NCI-H1092 (cell line): Measurements from ENCODE around the gene TACC2.
"Not testable (repeated sequence)": the region's sequence is repeated elsewhere in the genome, so short reads cannot be mapped to it uniquely, and the experiment has no call there.

Experiments
- DNase-seq: peaks from one replicate; lab custom pipeline; 2025; lab: John Stamatoyannopoulos, UW

Gene TACC2

DNA sequence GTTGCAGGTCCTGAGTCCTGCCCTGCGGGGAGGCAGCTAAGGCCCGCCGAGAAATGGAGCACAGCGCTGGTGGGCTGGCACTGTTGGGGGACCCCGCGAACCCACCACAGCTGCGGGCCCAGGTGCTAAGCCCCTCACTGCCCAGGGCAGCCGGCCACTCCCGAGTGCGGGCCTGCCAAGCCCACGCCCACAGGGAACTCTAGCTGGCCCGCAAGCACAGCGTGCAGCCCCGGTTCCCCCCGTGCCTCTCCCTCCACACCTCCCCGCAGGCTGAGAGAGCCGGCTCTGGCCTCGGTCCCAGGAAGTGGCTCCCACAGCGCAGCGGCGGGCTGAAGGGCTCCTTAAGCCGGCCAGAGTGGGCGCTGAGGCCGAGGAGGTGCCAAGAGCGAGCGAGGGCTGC is 10.5 kb upstream of the TACC2 start:
- no peak for DNase-seq

DNA sequence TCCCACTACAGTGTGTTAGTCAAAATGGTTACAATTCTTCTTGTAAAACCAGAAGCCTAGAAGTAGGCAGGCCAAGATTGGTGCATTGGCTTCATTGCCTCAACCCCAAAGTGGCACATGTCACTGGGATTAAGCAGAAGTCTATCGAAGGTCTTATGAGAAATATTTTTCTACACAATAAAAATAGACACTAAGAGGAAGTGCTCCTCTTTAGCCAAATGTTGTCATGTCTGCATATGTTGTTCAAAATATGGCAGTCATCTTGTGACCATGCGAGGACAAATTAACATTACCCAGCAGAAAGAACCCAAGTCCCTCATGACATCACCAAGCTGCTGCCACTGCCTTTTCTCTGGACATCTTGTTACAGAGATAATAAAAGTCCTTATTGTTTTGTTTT is 7.6 kb upstream of the TACC2 start:
- no peak for DNase-seq

GRCh38 chr10:121983852-121984251 is 5.1 kb upstream of the TACC2 start:
- no peak for DNase-seq

- DNase-seq, result no peak
Measured at GRCh38 chr10:121984463-121984862, 4.5 kb upstream of the TACC2 start.

DNA sequence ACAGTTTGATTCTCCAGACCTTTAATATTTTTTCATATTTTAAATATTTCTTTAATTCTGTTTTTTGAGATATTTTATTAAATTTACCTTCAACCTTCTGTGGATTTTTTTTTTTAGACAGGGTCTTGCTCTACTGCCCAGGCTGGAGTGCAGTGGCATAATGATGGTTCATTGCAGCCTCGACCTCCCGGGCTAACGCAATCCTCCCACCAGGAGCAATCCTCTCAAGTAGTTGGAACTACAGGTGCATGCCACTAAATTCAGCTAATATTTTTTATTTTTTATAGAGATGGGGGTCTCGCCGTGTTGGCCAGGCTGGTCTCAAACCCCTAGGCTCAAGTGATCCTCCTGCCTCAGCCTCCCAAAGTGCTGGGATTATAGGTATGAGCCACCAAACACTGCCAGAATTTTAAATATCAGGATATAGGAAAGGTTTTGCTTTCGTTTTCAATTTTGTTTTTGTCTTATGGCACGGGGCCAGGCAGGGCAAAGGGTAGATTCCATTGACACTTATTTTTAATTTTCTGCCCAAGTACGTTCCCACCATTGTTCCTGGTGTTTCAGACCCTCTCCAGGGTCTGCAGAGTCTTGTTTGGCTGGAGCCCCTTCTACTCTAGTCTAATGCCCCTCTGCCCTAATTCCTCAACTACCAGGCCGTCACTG is 1.2 kb downstream of the TACC2 start:
- no peak for DNase-seq

GRCh38 chr10:121991727-121992126 is 2.8 kb downstream of the TACC2 start:
- not testable (repeated sequence) for DNase-seq

DNA sequence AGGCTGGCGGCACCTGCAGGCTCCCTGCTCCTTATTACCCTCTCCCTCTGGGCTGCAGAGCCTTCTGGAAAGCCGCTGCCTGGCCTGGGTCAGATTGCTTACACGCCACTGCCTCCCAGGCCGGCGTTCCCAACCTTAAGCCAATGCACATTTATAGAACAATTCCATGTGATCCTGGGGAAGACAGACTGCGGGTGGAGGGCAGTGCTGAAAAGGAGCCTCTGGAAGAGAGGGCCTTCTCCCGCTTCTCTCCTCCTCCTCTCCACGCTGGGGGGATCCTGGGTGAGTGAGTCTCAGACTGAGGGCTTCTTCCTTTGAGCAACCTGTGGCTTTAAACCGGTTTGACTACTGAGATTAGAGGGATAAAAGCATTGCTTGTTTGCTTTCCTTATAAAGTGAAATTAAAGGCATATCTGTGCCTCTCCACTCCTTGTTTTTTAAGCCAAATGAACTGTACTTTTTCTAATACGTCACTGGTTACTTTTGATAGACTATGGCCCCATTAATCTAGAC is 5.5 kb downstream of the TACC2 start:
- DNase-seq, result no peak

DNA sequence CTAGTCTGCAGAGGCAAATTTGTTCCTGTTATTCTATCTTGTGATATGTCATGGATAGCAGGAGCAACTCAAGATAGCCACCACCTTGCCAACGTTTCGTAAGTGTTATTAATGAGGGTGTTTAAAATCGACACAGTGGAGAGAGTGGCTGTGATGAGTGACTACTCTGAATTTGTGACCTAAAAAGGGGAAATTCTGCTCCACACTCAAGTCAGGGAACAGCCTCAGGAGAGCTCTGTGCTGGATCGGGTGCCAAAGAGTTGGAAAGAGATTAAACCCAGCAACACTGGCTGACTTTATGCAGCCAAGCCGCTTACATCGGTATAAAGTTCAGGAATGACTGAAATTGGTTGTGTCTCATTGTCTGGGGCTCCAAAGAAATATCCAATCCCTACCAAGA is 9.5 kb downstream of the TACC2 start:
- DNase-seq, result no peak

GRCh38 chr10:121999301-121999700 is 10.3 kb downstream of the TACC2 start:
- DNase-seq, result no peak

DNA sequence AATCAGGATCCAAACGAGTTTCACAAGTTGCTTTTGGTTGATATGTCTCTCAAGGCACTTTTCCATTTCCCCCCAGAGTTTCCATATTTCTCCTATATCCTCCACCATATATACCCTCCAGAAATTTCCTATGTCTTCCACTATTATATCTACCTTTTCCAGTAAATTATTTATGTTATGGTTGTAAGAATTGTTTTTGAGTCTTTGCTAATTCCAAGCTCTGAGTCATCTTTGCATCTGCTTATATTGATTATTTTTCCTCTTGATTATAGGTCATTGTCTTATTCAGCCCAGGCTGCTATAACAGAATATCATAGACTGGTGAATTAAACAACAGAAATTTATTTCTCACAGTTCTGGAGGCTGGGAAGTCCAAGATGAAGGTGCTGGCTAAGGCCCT is 12.7 kb downstream of the TACC2 start:
- no peak for DNase-seq

DNA sequence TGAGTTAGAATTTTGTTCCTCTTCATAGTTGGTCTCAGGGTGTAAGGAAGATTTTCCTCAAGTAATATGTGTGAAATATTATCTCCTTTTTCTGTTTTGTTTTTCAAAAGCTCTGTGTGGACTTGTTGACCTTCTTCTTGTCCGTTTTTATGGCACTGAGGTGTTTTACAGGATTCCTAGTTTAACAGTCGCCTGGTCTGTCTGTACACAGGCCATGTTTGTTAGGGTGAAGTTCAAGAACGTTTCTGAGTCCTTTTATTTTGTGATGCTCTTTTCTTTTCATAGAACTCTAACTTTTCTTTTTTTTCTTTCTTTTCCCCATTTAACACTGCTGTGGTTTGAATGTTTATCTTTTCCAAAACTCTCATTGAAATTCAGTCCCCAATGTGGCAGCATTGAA is 18.5 kb downstream of the TACC2 start:
- no peak for DNase-seq

GRCh38 chr10:122010405-122011050 is 21.6 kb downstream of the TACC2 start:
- no peak for DNase-seq

GRCh38 chr10:122012731-122013130 is 23.8 kb downstream of the TACC2 start:
- no peak for DNase-seq

DNA sequence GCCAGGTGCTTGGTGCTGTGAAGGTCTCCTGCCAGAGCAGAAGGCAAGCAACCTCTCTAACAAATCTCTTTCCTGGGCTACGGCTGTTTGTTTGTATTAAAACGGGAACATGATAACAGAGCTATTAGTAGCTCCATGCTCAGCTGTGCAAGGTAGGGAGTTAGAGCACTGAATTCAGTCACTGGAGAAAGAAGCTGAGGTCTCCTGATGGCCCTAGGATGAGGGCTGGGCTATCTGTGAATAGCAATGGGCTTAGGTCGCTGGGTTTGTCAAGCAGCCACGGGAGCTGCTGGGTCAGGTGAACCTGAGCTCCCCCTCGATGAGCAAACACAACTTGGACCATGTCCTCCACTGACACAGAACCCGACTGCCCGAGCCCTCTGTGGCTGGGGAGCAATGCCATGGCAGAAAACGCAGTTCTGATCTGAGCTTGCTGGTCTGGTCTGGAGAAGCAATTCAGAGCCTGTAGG is 24.4 kb downstream of the TACC2 start:
- DNase-seq, result no peak

DNA sequence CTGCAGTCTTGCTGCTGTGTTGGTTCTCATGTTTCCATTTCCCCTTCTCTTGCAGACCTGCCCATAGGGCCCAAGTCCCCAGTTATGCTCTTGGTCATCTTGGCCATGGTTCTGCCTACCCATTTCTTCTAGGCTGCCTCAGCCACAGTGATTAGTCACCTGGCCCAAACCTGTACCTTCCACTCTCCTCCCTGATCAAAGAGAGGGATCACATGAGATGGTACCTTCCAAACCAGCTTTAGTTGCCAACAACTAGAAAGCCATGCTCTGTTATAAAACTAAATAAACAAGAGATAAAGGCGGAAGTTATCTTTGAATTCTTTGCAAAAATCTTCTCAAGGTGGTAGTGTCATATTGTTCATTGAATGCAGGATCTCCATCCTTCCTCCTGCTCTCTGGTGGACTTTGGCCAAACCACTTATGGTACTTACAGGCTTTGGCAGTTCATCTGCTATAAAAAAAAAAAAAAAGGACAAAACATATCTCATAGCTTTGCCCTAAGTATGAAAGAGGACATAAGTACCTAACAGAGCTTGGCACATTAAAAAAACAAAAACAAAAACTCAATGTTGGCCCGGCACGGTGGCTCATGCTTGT is 25.8 kb downstream of the TACC2 start:
- DNase-seq, result no peak

- not testable (repeated sequence) for DNase-seq
Measured at GRCh38 chr10:122017926-122018325, 29.0 kb downstream of the TACC2 start.

DNA sequence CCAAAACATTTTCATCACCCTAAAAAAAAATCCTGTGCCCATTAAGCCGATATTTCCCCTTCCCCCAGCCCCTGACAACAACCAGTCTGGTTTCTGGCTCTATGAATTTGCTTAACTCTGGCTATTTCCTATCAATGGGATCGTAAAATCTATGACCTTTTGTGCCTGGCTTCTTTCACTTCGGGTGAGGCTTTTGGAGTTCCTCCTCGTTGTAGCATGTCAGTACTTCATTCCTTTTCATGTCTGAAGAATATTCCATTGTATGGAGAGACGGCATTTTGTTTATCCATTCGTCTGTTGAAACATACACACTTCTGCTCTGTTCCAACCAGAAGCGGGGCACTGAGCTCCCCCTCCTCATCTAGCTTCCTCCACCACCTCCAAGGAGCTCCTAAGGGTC is 29.5 kb downstream of the TACC2 start:
- DNase-seq, result no peak

GRCh38 chr10:122018951-122019413 is 30.0 kb downstream of the TACC2 start:
- no peak for DNase-seq

- no peak for DNase-seq
Measured at GRCh38 chr10:122019414-122019975, 30.5 kb downstream of the TACC2 start.

- DNase-seq, result no peak
Measured at GRCh38 chr10:122020226-122020625, 31.3 kb downstream of the TACC2 start.

DNA sequence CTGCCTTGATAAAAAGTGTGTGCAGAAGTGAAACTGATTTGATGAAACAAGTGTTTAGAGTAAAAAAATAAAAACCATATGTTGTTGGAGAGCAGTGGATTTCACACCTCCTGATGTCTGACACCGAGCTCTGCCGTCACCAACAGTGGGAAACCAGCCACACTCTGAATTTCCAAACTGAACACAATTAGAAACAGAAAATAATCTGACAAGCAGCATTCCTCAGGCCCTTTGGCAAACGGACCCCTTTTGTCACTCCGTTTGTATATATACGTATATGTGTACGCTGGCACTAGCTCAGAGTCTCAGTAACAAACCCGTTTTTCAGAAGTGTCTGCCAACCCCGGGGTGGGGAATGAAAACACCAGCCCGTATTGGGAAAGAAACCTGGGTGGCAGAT is 32.4 kb downstream of the TACC2 start:
- no peak for DNase-seq

- DNase-seq, result no peak
Measured at GRCh38 chr10:122021828-122022227, 32.9 kb downstream of the TACC2 start.

DNA sequence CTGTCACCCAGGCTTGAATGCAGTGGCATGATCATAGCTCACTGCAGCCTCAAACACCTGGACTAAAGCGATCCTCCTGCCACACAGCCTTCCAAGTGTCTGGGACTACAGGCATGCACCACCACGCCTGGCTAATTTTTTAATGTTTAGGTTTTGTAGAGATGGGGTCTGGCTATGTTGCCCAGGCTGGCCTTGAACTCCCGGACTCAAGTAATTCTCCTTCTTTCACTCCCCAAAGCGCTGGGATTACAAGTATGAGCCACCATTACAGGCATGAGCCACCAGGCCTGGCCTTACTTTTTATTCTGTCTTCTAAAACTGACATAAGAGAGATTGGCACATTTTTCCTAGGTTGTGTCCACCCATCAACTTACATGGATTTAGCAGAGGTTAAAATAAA is 33.3 kb downstream of the TACC2 start:
- DNase-seq, result no peak
